ENCODE measurements around the gene FZD2.

DNA sequence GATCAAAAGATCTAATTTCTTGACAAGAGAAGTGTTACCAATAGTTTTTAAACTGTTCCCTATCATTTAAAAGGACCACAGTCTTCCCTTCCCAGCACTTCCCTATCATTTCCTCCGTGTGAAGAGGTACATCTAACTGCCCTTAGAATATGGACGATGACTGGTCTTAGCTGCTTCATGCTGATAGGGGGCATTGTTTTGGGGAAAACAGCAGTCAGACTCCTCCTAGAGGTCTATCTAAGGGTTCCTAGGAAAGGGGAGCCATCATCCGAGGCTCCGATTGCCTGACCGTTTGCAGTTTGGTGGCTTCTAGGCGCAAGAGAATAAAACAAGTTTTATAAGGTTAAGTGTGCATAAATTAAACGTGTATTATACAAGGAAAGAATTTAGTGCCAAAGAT, 7.1 kb downstream of the FZD2 start:
- TF ChIP-seq, protein P1, sequence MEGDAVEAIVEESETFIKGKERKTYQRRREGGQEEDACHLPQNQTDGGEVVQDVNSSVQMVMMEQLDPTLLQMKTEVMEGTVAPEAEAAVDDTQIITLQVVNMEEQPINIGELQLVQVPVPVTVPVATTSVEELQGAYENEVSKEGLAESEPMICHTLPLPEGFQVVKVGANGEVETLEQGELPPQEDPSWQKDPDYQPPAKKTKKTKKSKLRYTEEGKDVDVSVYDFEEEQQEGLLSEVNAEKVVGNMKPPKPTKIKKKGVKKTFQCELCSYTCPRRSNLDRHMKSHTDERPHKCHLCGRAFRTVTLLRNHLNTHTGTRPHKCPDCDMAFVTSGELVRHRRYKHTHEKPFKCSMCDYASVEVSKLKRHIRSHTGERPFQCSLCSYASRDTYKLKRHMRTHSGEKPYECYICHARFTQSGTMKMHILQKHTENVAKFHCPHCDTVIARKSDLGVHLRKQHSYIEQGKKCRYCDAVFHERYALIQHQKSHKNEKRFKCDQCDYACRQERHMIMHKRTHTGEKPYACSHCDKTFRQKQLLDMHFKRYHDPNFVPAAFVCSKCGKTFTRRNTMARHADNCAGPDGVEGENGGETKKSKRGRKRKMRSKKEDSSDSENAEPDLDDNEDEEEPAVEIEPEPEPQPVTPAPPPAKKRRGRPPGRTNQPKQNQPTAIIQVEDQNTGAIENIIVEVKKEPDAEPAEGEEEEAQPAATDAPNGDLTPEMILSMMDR (IDR thresholded peaks at IDR 0.05), result no peak
- TF ChIP-seq POLR2A (IDR thresholded peaks at IDR 0.05), result no peak

All from Peyer's patch (tissue), 4 donors.